ENCODE measurements around the gene MUTYH.

DNA sequence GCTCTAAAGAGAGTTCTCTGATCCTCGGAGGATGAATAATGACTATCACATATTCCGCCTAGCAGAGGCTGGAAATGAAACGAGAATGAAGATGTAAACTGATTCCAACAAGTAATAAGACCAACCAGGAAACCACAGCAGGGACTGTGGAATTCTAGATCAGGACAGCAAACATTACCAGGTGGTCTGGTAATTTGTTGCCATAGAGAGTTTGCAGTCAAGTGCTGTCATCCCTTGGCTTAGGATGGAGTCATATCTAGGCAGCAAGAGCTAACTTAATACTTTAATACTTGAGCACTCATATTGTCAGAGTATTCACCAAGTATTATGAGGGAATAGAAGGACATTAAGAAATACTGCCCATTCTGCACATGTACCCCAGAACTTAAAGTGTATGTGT lies 45.1 kb upstream of the MUTYH start:
- TF ChIP-seq, protein P1, sequence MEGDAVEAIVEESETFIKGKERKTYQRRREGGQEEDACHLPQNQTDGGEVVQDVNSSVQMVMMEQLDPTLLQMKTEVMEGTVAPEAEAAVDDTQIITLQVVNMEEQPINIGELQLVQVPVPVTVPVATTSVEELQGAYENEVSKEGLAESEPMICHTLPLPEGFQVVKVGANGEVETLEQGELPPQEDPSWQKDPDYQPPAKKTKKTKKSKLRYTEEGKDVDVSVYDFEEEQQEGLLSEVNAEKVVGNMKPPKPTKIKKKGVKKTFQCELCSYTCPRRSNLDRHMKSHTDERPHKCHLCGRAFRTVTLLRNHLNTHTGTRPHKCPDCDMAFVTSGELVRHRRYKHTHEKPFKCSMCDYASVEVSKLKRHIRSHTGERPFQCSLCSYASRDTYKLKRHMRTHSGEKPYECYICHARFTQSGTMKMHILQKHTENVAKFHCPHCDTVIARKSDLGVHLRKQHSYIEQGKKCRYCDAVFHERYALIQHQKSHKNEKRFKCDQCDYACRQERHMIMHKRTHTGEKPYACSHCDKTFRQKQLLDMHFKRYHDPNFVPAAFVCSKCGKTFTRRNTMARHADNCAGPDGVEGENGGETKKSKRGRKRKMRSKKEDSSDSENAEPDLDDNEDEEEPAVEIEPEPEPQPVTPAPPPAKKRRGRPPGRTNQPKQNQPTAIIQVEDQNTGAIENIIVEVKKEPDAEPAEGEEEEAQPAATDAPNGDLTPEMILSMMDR (IDR thresholded peaks at IDR 0.05; ENCODE audit: poor library complexity, severe bottlenecking), result no peak
- TF ChIP-seq, protein P2, sequence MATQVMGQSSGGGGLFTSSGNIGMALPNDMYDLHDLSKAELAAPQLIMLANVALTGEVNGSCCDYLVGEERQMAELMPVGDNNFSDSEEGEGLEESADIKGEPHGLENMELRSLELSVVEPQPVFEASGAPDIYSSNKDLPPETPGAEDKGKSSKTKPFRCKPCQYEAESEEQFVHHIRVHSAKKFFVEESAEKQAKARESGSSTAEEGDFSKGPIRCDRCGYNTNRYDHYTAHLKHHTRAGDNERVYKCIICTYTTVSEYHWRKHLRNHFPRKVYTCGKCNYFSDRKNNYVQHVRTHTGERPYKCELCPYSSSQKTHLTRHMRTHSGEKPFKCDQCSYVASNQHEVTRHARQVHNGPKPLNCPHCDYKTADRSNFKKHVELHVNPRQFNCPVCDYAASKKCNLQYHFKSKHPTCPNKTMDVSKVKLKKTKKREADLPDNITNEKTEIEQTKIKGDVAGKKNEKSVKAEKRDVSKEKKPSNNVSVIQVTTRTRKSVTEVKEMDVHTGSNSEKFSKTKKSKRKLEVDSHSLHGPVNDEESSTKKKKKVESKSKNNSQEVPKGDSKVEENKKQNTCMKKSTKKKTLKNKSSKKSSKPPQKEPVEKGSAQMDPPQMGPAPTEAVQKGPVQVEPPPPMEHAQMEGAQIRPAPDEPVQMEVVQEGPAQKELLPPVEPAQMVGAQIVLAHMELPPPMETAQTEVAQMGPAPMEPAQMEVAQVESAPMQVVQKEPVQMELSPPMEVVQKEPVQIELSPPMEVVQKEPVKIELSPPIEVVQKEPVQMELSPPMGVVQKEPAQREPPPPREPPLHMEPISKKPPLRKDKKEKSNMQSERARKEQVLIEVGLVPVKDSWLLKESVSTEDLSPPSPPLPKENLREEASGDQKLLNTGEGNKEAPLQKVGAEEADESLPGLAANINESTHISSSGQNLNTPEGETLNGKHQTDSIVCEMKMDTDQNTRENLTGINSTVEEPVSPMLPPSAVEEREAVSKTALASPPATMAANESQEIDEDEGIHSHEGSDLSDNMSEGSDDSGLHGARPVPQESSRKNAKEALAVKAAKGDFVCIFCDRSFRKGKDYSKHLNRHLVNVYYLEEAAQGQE (IDR thresholded peaks at IDR 0.05; ENCODE audit: borderline replicate concordance), result no peak
- no peak for TF ChIP-seq TAF1 (IDR thresholded peaks at IDR 0.05; ENCODE audit: low read depth)
- TF ChIP-seq POLR2AphosphoS5 (IDR thresholded peaks at IDR 0.05), result no peak
- no peak for TF ChIP-seq MXI1 (conservative IDR thresholded peaks at IDR 0.05; ENCODE audit: poor library complexity, severe bottlenecking)
